GM21367 (cell line): ENCODE results near the gene ZNF112.
"Not testable (repeated sequence)": the region's sequence is repeated elsewhere in the genome, so short reads cannot be mapped to it uniquely, and the experiment has no call there.

Experiments used
- ATAC-seq: cut with Tn5 transposase; IDR thresholded peaks from one replicate; pipeline ENCODE4 v1.9.1; 2021; ENCODE audit not compliant: unreplicated experiment

The ZNF112 gene

GRCh38 chr19:44356383-44357111 lies at the start of gene ZNF112:
TSS of gene ZNF112 (minus strand) at chr19:44356680. CDS start at chr19:44340539, 16,141 bp downstream.
- ATAC-seq, result no peak

GRCh38 chr19:44401139-44402115 lies 44.9 kb upstream of the ZNF112 start, which contains the start of gene ZNF285:
TSS of gene ZNF285 (minus strand) at chr19:44401608. CDS start at chr19:44397213, 4,395 bp downstream.
- ATAC-seq, result no peak

GRCh38 chr19:44389268-44389667 lies 32.8 kb upstream of the ZNF112 start:
- not testable (repeated sequence) for ATAC-seq

- no peak for ATAC-seq
These were observed 18.3 kb upstream of the ZNF112 start for GRCh38 chr19:44374789-44375188.

- ATAC-seq, result no peak
These were observed 15.5 kb upstream of the ZNF112 start for GRCh38 chr19:44371815-44372480.

GRCh38 chr19:44367024-44367423 lies 10.5 kb upstream of the ZNF112 start:
- no peak for ATAC-seq

- no peak for ATAC-seq
These were observed 9.9 kb downstream of the ZNF112 start for GRCh38 chr19:44346556-44346955.

GRCh38 chr19:44345959-44346358 lies 10.5 kb downstream of the ZNF112 start:
- ATAC-seq, result no peak

- ATAC-seq, result no peak
These were observed 12.2 kb downstream of the ZNF112 start for GRCh38 chr19:44344255-44344654.

GRCh38 chr19:44341794-44342193 lies 14.7 kb downstream of the ZNF112 start:
- no peak for ATAC-seq

- not testable (repeated sequence) for ATAC-seq
These were observed 21.8 kb downstream of the ZNF112 start for GRCh38 chr19:44334639-44335038.

- no peak for ATAC-seq
These were observed 24.3 kb downstream of the ZNF112 start for GRCh38 chr19:44332145-44332544.

GRCh38 chr19:44315883-44316282 lies 40.6 kb downstream of the ZNF112 start:
- ATAC-seq, result no peak

GRCh38 chr19:44313231-44313630 lies 43.2 kb downstream of the ZNF112 start:
- ATAC-seq, result no peak

GRCh38 chr19:44308011-44308410 lies 48.5 kb downstream of the ZNF112 start:
- no peak for ATAC-seq

- no peak for ATAC-seq
These were observed 50.2 kb downstream of the ZNF112 start for GRCh38 chr19:44306283-44306682.

GRCh38 chr19:44305457-44305856 lies 51.0 kb downstream of the ZNF112 start:
- no peak for ATAC-seq

GRCh38 chr19:44304659-44305193 lies 51.8 kb downstream of the ZNF112 start, which contains the start of gene ZNF235:
TSS of gene ZNF235 (minus strand) at chr19:44305025. CDS start at chr19:44303404, 1,621 bp downstream.
- ATAC-seq, result peak; percentile 93

- no peak for ATAC-seq
These were observed 52.4 kb downstream of the ZNF112 start for GRCh38 chr19:44303976-44304568.

GRCh38 chr19:44303320-44303719 lies 53.2 kb downstream of the ZNF112 start:
- no peak for ATAC-seq
